Activated T-helper 9 cell treated with anti-CD3 and anti-CD28 coated beads, Interleukin-2, amount 50 U/mL, for 16 hours (primary cell): ENCODE measurements around the gene TRAPPC2L.

ENCODE experiments used
- DNase-seq: peaks from one replicate; pipeline ENCODE4 v3.0.0-alpha.2; 2020; ENCODE audit warnings: low read depth

Gene TRAPPC2L

GRCh38 chr16:88839745-88840599 is 17.0 kb upstream of the TRAPPC2L start:
- DNase-seq, result no peak

DNA sequence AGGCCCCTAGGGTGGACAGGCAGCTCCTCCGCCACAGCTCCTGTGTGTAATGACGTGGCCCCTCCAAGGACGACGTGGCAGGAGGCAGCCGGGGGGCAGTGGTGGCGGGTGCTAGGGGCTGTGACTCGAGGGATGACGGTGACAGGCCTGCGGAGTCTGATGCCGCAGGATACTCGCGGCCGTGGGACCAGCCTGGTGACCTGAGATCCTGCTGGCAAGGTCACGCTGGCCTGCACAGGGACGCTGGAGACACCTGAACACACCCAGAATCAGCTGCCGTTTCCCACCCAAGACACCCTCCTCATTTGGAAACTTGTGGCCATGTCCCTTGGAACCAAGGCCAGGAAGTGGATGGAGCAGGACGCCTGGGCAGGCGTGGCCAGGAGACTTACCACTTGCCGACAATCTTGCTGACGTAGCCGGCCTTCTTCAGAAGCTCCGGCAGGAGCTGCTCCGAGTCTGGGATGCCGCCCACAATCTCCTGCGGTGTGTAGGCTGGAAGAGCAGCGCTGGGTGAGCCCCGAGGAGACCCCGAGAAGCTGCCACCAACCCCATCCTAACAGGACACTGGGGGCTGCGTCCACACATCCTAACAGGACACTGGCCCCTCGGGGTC is 16.2 kb upstream of the TRAPPC2L start:
- DNase-seq, result no peak

DNA sequence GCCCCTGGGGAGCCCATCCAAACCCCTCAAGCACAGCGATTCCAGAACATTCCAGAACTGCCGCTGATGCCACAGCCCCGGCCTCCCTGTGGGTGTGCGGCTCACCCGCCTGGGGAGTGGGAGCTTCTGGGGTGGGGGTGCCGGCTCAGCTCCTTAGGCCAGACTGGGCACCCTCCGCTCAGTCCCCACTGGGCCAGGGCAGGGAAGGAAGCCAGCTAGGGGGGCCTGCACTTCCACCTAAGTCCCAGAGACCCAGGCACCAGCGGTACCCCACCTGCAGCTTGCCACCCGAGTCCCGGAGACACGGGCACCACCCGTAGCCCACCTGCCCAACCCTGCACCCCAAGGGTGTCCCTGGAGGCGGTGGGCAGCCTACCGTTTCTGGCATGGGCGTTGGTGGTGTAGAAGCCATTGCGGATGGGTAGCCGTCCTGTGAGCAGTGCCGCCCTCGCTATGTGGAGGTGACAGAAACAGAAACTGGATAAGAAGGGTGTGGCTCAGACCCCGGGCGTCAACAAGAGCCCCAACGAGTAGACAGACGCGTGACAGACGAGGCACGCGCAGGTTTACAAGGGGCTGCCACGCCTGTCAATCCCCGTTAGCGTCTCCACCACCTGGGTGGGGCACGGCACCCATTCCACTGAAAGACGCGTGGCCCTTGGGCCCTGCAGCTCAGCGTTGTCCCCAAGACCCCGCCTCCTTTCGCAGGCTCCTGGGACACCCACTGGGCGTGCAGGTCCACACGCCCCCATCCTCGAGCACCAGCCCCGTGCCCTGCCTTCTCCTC is 15.2 kb upstream of the TRAPPC2L start:
- no peak for DNase-seq

DNA sequence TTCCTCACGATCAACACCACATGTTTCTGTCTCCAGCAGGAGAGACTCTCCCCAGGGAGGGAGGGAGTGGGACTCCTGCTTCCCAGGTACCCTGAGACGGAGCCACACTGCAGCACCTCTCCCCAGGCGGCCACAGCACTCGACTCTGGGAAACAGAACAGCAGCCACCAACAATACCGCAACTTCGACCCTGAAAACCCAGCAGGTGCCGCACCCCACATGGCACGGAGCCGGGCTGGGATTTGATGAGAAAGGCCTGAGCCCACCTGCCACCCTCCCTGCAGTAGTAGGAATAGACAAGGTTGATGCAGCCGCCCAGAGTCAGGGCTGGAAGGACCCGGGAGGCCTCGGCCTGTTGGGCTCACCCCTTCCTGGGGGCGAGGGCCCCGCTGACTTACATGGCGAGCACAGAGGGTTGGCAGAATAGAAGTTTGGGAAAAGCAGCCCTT is 14.6 kb upstream of the TRAPPC2L start:
- no peak for DNase-seq

- DNase-seq, result no peak
Measured at GRCh38 chr16:88842806-88843205, 14.1 kb upstream of the TRAPPC2L start.

GRCh38 chr16:88843256-88843655 is 13.7 kb upstream of the TRAPPC2L start:
- DNase-seq, result no peak

DNA sequence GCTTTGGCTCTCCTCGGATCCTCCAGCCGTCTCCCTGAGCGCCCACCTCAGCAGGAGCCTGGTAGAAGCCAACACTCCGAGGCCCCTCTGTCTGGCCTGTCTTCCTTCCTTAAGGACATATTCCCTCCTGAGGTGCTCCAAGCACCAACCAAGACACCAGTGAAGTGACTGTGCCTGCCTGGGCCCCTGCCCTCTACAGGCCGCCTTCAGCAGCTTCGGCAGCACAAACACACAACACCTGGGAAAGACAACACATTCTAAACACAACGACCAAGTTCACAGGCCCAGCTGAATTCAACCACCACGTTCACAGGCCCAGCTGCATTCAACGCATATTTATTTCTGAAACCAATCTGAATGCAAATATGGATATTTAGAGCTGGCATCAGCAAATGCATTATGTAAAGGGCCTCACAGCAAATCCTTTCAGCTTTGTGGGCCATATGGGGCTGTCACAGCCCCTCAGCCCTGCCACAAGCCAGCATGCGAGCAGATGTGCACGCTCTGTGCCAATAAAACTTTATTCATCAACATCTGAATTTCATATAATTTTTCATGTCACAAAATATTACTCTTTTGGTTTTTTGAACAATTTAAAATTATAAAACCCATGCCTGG is 12.4 kb upstream of the TRAPPC2L start:
- no peak for DNase-seq

DNA sequence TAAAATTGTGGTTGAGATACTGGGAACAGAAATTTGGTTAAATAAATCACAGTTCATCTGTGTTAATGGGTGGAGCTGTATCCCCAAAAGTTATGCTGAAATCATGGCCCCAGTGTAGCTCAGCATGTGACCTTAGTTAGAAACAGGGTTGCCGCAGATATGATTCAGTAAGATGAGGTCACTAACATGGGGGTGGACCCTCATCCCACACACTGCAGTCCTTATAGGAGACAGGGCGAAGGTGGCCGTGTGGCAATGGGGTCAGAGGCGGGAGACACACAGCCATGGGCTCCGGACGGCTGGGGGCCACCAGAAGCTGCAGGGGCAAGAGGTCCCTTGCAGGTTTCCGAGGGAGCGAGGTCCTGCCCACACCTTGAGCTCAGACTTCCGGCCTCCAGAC is 10.8 kb upstream of the TRAPPC2L start:
- DNase-seq, result no peak

- DNase-seq, result no peak
Measured at GRCh38 chr16:88847654-88848053, 9.3 kb upstream of the TRAPPC2L start.

DNA sequence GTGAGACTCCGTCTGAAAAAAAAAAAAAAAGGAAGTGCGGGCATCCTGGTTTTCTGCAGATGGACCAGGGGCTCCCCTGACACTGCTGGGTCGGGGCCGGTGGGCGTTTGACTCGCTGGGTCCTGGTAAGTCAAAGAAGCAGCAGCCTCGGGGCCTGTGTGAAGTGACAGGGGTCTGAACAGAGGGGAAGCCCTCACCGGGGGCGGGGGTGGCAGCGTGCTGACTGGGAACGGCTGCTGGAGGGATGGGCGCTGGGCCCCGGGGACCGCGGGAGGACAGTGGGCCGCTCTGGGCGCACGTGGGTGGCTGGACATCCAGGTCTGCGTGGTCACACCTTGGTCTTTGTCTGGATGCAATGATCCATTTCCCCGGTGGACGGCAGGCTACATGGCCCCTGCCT is 8.4 kb upstream of the TRAPPC2L start:
- DNase-seq, result no peak

DNA sequence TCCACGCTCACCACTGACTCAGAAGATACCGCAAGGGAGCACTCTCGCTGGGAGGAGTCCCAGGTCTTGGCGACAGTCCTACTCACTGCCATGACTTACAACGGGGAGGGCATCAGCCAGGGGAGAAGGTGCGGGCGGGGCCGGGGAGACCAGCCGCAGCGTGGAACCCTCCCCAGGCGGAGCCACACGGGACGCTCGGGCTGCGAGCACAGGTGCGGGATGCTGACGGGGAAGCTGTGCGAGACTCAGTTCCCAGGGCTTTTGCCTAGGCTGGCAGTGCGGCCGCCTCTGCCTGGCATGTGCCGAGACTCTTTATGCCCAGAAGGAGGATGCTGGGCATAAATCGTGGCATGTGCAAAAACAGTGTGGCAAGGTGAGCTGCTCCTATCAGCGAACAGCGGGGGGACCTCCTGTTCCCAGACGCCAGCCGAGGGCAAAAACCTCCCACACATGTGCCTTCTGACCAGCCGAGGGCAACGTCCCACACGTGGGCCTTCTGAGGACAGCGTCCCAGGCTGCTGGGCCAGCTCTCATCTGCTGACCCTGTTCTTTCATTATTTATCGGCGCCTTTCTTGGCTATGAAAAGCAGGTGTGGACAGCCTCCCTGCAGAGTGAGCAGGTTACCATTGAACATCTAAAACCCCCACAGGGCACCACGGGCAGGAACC is 6.3 kb upstream of the TRAPPC2L start:
- no peak for DNase-seq

DNA sequence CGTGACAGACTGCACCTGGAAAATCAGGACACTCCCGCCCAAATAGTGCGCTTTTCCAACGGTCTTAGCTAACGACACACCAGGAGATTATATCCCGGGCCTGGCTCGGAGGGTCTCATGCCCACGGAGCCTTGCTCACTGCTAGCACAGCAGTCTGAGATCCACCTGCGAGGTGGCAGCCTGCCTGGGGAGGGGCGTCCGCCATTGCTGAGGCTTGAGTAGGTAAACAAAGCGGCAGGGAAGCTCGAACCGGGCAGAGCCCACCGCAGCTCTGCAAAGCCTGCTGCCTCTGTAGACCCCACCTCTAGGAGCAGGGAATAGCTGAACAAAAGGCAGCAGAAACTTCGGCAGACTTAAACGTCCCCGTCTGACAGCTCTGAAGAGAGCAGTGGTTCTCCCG is 5.3 kb upstream of the TRAPPC2L start:
- no peak for DNase-seq

DNA sequence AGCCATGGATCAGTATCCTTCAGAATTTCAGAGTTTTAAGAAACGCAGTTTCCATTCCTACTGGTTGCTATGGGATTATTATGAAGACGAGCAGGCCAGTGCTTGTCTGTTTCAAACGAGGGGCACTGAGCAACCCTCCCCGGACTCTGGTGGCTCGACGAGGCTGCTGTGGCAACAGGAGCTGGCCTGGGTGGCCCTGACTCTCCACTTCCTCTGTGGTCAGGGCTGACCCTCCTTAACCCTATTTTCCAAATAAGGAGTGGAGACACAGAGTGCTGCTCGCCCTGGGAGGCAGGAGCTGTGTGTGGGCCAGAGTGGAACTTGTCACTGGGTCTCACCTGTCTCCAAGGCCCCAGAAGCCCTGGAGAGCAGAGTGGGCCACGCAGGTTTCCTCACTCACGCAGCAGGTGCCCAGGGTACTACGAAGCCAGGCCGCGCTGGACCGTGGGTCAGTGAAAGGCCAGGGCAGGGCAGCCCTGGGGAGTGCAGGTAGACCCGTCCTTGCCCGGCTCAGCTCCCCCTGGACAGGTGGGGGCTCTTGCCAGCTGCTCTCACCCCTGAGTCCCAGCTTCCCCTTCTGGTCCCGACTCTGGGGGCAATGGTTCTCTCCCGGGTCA is 3.5 kb upstream of the TRAPPC2L start:
- DNase-seq, result no peak

DNA sequence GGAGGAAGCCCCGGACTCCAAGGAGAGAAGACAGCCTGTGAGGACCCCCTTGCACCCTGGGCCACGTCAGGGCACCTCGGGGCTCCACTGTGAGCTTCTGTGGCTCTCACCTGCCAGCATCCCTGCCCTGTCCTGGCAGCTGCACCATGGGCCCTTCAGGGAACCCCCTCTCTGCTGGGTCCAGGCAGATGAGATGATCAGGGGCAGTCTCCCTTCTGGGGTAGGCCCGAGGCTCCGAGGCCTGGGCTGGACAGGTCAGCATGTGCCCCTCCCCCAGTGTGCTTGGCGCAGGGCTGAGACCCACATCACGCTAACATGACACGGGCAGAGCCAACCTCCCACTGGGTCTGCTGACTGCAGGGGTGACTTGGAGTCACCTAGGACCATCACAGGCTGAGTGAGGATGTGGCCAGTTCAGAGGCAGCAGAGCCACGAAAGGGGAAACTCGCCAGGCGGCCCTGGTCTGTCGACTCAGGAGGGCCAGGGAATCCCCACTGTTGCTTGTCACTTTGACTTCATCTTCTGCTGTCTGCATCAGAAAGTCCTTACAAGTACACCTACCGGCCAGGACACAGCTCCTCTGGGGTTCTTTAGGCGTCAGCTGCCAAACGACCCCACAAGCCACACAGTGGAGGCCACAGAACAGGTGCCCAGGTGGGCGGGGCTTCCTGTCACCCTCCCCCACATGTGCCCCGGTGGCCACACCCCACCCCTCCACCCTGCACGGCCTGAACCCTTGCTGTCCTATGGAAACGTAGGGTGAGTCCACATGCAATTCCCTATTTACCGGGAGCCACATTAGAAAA is 2.4 kb upstream of the TRAPPC2L start:
- peak; percentile 8 for DNase-seq

GRCh38 chr16:88855176-88855575 is 1.8 kb upstream of the TRAPPC2L start:
- DNase-seq, result no peak

GRCh38 chr16:88855736-88856121 is 1.2 kb upstream of the TRAPPC2L start:
- no peak for DNase-seq

GRCh38 chr16:88856122-88856827 is 652 bp upstream of the TRAPPC2L start:
- no peak for DNase-seq

GRCh38 chr16:88857728-88858339 is 907 bp downstream of the TRAPPC2L start:
- DNase-seq, result peak; percentile 61

GRCh38 chr16:88859381-88860091 is 2.6 kb downstream of the TRAPPC2L start:
- no peak for DNase-seq
